ENCODE results near the gene CETP. TPM values are rescaled to one million over a fixed set of nuclear protein-coding genes. Genes with fewer than 3 reads are reported as not detected.

CETP gene, protein sequence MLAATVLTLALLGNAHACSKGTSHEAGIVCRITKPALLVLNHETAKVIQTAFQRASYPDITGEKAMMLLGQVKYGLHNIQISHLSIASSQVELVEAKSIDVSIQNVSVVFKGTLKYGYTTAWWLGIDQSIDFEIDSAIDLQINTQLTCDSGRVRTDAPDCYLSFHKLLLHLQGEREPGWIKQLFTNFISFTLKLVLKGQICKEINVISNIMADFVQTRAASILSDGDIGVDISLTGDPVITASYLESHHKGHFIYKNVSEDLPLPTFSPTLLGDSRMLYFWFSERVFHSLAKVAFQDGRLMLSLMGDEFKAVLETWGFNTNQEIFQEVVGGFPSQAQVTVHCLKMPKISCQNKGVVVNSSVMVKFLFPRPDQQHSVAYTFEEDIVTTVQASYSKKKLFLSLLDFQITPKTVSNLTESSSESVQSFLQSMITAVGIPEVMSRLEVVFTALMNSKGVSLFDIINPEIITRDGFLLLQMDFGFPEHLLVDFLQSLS
- total RNA-seq = not detected

DNA sequence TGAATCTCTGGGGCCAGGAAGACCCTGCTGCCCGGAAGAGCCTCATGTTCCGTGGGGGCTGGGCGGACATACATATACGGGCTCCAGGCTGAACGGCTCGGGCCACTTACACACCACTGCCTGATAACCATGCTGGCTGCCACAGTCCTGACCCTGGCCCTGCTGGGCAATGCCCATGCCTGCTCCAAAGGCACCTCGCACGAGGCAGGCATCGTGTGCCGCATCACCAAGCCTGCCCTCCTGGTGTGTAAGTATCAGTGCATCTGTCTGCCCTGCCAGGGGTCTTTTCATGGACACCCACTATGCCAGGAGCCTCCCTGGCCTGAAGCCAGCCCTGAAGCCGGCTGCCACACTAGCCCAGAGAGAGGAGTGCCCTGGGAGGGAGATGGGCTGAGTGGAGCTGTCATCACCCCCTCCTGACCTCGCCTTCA lies at the start of gene CETP:
CETP (plus strand) TSS at position 100 of the 431 bp plus-strand sequence; CDS start at position 130, 30 bp downstream.

DNA sequence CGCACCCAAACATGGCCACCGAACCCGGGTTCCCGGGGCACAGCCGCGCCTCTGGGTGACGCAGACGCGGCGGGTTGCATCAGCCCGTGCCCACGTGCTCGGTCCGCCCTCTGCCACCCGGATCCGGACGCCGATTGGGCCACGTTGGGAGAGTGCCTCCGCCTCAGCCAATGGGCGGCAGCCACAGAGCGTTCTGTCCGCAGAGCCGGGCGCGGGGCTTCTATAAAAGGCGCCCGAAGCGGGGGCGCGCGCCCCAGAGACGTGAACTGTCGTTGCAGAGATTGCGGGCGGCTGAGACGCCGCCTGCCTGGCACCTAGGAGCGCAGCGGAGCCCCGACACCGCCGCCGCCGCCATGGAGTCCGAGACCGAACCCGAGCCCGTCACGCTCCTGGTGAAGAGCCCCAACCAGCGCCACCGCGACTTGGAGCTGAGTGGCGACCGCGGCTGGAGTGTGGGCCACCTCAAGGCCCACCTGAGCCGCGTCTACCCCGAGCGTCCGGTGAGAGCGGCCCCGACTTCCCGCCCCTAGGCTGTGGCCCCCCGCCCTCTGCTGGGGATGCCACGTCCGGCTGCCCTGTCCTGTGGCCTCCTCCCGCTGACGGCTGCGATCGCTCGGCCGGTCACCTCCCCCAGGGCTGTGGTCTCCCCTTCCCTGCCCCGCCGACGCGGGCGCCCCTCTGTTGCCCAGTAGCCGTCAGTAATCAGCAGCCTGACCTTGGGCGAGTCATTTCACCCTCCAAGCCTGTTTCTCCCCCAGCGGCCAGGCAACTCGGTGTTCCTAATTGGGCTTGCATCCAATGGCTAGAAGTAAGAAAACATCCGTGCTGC lies 29.6 kb upstream of the CETP start, which contains the start of gene HERPUD1:
HERPUD1 (plus strand) TSS at position 251 of the 829 bp plus-strand sequence; CDS start at position 354, 103 bp downstream.

DNA sequence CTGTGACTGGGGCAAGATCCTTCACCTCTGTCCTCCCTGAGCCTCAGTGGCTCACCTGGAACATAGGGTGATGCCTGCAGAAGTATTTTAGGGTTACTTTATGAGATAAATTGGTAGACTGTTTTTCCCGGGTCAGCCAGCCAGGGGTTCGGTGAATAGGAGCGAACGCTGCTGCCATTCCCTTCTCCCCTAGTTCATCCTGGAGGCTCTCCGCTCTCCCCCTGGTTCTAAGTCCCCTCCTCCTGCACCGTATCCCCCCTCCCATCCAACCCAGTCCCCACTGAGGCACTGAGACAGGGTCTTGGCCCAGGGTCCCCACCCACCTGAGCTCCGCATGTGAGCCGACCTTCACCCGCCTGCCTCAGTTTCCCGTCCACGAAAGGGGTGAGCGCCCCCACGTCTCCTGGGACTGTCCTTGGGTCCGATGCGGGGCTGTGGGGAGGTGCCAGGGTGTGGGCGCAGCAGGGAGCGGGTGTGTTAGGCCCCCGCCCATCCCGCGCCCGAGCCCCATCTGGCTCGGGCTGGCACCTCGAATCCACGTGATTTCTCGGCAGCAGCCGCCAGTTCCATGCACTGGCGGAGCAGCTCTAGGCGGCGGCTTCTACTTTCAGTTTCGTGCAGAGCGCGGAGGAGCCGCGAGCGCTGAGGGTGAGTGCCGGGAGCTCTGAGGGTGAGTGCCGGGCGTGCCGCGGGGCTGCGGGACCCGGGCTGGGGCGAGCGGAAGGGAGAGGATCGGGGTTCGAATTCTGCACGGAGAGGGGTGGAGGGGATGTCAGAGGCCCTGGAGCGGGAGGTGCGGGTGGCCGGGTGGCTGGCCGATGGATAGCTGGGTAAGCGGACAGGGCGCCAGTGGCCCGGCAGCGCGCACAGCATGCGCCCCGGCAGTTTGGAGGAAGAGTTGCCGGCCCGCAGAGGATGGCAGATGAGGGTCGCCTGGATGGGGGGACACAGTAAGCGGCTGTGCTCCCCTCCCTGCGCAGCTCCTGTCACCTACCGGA lies 27.5 kb downstream of the CETP start, which contains the start of gene NLRC5:
NLRC5 (plus strand) TSS at position 610 of the 998 bp plus-strand sequence. CDS start 31,156 bp downstream, outside the sequence.

Other genes with a start within 250 kb of the CETP start
- gene NUP93, start 231.8 kb upstream of the CETP start, total RNA-seq = 100 to 1,000 TPM; 122 to 149 TPM
- not detected for gene SLC12A3, start 96.7 kb upstream of the CETP start, total RNA-seq
- 10 to 100 TPM; 69.5 to 80.6 TPM for gene HERPUD1, start 29.8 kb upstream of the CETP start, total RNA-seq
- gene NLRC5, start 27.6 kb downstream of the CETP start, total RNA-seq = 10 to 100 TPM; 95.7 to 97.2 TPM
- 10 to 100 TPM in 1 of 2 donors, 1 to 10 TPM in 1; 6.9 to 14.7 TPM for gene CPNE2, start 130.6 kb downstream of the CETP start, total RNA-seq
- 10 to 100 TPM; 56.1 to 82.6 TPM for gene PSME3IP1, start 224.1 kb downstream of the CETP start, total RNA-seq
- gene RSPRY1, start 224.4 kb downstream of the CETP start, total RNA-seq = 10 to 100 TPM; 18.2 to 25.6 TPM